GM12878 (cell line): Measurements from ENCODE around the gene TMTC1. TPM values are rescaled to one million over a fixed set of nuclear protein-coding genes. Genes with fewer than 3 reads are reported as not detected.

Source experiments
- ATAC-seq: fragments of 200-7000 bp; cut with Tn5 transposase; 3 replicates; pipeline ENCODE4 v1.9.1; 2020; ENCODE audit warnings: mild to moderate bottlenecking, moderate library complexity
- BruUV-seq: library from RNA; stranded (reverse); fragments of 400-500 nt; replicated peaks from 2 replicates; lab custom pipeline; 2021; lab: Mats Ljungman, UMichigan
- CTCF ChIA-PET: fragments of 300-600 bp; sonication (Branson Sonifier 250); formaldehyde crosslinking; extraction: SDS; loops from one replicate; lab custom pipeline; 2021; ENCODE audit warnings: inconsistent platforms; lab: Yijun Ruan, JAX
- POLR2A ChIA-PET: fragments of 350-600 bp; formaldehyde crosslinking; extraction: SDS; loops from one replicate; lab custom pipeline; 2021; ENCODE audit warnings: inconsistent platforms; lab: Charles Lee
- RAD21 ChIA-PET: fragments of 300-600 bp; sonication (Branson Sonifier 250); formaldehyde crosslinking; loops from one replicate; lab custom pipeline; 2023; ENCODE audit warnings: antibody characterized with exemption; ENCODE audit not compliant: unreplicated experiment; lab: Charles Lee
- SMC1A ChIA-PET: fragments of 300-600 bp; sonication (Branson Sonifier 250); formaldehyde crosslinking; loops from one replicate; lab custom pipeline; 2023; ENCODE audit not compliant: unreplicated experiment, uncharacterized antibody; lab: Charles Lee
- DNase-seq: peaks from one replicate; pipeline ENCODE4 v3.0.0-alpha.2; 2011; ENCODE audit warnings: low read depth, low spot score
- FAIRE-seq: peaks from 3 replicates; lab custom pipeline; 2011; peaks lifted over from hg19 to GRCh38; lab: Jason Lieb, UNC
- H2AFZ ChIP-seq: 2 replicates; pipeline ENCODE4 v1.6.0; 2011; ENCODE audit warnings: low read depth, low read length, control low read depth; ENCODE audit not compliant: control insufficient read depth
- H3K27ac ChIP-seq: 2 replicates; pipeline ENCODE4 v1.5.1; 2011; ENCODE audit warnings: control low read depth; ENCODE audit not compliant: control insufficient read depth, insufficient read depth
- H3K27me3 ChIP-seq, 2 experiments: replicated peaks in 1 of 2; 2 replicates each; pipeline versions ENCODE4 v1.6.0 to v1.6.1; 2011; ENCODE audit warnings: low read length in 1 of 2; ENCODE audit not compliant: control insufficient read depth in 2 of 2, insufficient read depth in 2 of 2
- H3K36me3 ChIP-seq, 2 experiments: 2 replicates each; pipeline ENCODE4 v1.5.1; 2011; ENCODE audit warnings: low read length in 1 of 2; ENCODE audit not compliant: control insufficient read depth in 2 of 2, insufficient read depth in 2 of 2
- H3K4me1 ChIP-seq: 2 replicates; pipeline ENCODE4 v1.6.1; 2011; ENCODE audit warnings: mild to moderate bottlenecking, low read length, moderate library complexity, mixed read lengths; ENCODE audit not compliant: control insufficient read depth, insufficient read depth
- H3K4me2 ChIP-seq: 2 replicates; pipeline ENCODE4 v1.6.0; 2011; ENCODE audit warnings: control low read depth; ENCODE audit not compliant: control insufficient read depth, insufficient read depth
- H3K4me3 ChIP-seq: fragments of 200-600 bp; sonication (generic); 2 replicates; pipeline ENCODE4 v1.5.1; 2016
- H3K79me2 ChIP-seq: 2 replicates; pipeline ENCODE4 v1.6.0; 2011; ENCODE audit warnings: low read length; ENCODE audit not compliant: control insufficient read depth, insufficient read depth
- H3K9ac ChIP-seq: 2 replicates; pipeline ENCODE4 v1.8.0; 2011; ENCODE audit warnings: low read length, control low read depth, mixed read lengths; ENCODE audit not compliant: control insufficient read depth, insufficient read depth
- H3K9me3 ChIP-seq: replicated peaks from 3 replicates; pipeline ENCODE4 v1.5.1; 2011; ENCODE audit warnings: mild to moderate bottlenecking, low read length; ENCODE audit not compliant: control insufficient read depth, insufficient read depth
- H4K20me1 ChIP-seq: 2 replicates; pipeline ENCODE4 v1.6.0; 2011; ENCODE audit not compliant: control insufficient read depth, insufficient read depth
- ASH2L ChIP-seq: fragments of 300-600, 200-600 bp; sonication (generic); IDR thresholded peaks from 2 replicates; pipeline ENCODE4 v1.6.1; 2017; ENCODE audit warnings: low read depth, mild to moderate bottlenecking, borderline replicate concordance
- CEBPB ChIP-seq, 2 experiments: fragments of 150-350 bp in 1 of 2; IDR thresholded peaks; 2 replicates each; pipeline ENCODE4 v1.6.1; 2012 to 2014; ENCODE audit warnings: low read depth in 2 of 2, low read length in 2 of 2, borderline replicate concordance in 1 of 2, inconsistent platforms in 1 of 2
- IRF4 ChIP-seq: IDR thresholded peaks from 2 replicates; pipeline ENCODE4 v1.6.1; 2011; ENCODE audit warnings: low read depth, low read length
- NFIC ChIP-seq: IDR thresholded peaks from 2 replicates; pipeline ENCODE4 v1.6.1; 2012; ENCODE audit warnings: low read depth, mild to moderate bottlenecking, inconsistent platforms, low read length, moderate library complexity
- NFXL1 ChIP-seq: fragments of 450-650 bp; IDR thresholded peaks from 2 replicates; pipeline ENCODE4 v1.6.1; 2017; ENCODE audit warnings: antibody characterized with exemption, mild to moderate bottlenecking, borderline replicate concordance
- NR2C2 ChIP-seq: IDR thresholded peaks from 2 replicates; pipeline ENCODE4 v1.6.1; 2011; ENCODE audit warnings: borderline replicate concordance, low read depth; ENCODE audit not compliant: control insufficient read depth, insufficient read length
- PAX5 ChIP-seq: IDR thresholded peaks from 2 replicates; pipeline ENCODE4 v1.6.1; 2011; ENCODE audit warnings: low read depth, low read length, borderline replicate concordance
- POLR2A ChIP-seq: IDR thresholded peaks from 2 replicates; pipeline ENCODE4 v1.6.1; 2011; ENCODE audit warnings: low read depth, mild to moderate bottlenecking, low read length
- POU2F2 ChIP-seq: IDR thresholded peaks from 3 replicates; pipeline ENCODE4 v1.6.1; 2011; ENCODE audit warnings: low read depth, mild to moderate bottlenecking, low read length, borderline replicate concordance
- SREBF2 ChIP-seq: IDR thresholded peaks from 2 replicates; pipeline ENCODE4 v1.6.1; 2012; ENCODE audit warnings: mild to moderate bottlenecking, low read length
- STAT3 ChIP-seq: IDR thresholded peaks from 2 replicates; pipeline ENCODE4 v1.6.1; 2011; ENCODE audit warnings: low read depth, low read length, improper control_type of control experiment
- TCF7 ChIP-seq: IDR thresholded peaks from 2 replicates; pipeline ENCODE4 v1.6.1; 2014; ENCODE audit warnings: antibody characterized with exemption, borderline replicate concordance
- ZNF207 ChIP-seq: fragments of 450-650 bp; IDR thresholded peaks from 2 replicates; pipeline ENCODE4 v1.6.1; 2014; ENCODE audit warnings: antibody characterized with exemption, mild to moderate bottlenecking, borderline replicate concordance
- ZNF687 ChIP-seq: fragments of 450-650 bp; IDR thresholded peaks from 2 replicates; pipeline ENCODE4 v1.6.1; 2017; ENCODE audit warnings: mild to moderate bottlenecking, moderate library complexity
- WGBS: methylation state at CpG from one replicate; pipeline ENCODE4 v1.1.6; 2016; ENCODE audit warnings: low lambda C conversion rate; ENCODE audit not compliant: insufficient replicate concordance, insufficient coverage; ENCODE audit errors: missing lambda C conversion rate; 5-methylcytosine and 5-hydroxymethylcytosine counted together
- in situ Hi-C: fragments of 300-500 bp; cut with MboI; formaldehyde crosslinking; loops from 9 replicates; pipeline ENCODE4 v1.14.3; 2018; ENCODE audit warnings: mixed read lengths
- intact Hi-C: fragments of 100-400 bp; cut with micrococcal nuclease; formaldehyde crosslinking; loops from one replicate; pipeline ENCODE4 v1.14.2; 2022; ENCODE audit not compliant: unreplicated experiment
- polyA plus RNA-seq, 11 experiments: library from polyadenylated mRNA; depleted of rRNA in 4 of 11; unstranded in 6 of 11; stranded (reverse) in 5 of 11; fragments of >200 nt; fragmentation: Nextera tagmentation in 4 of 11; fragmentation: Illumina TruSeq in 1 of 11; extraction: Ambion mirVana in 4 of 11; extraction: Trizol in 1 of 11; gene quantifications; 1 replicate in 1 of 11; 2 replicates in 10 of 11; pipeline versions ENCODE4 v1.2.1 to v1.2.3, GENCODE V29; 2011 to 2016; ENCODE audit warnings: inconsistent platforms in 2 of 11, missing spikeins in 2 of 11, low read depth in 1 of 11
- total RNA-seq, 4 experiments: library from RNA; depleted of rRNA in 3 of 4; stranded (reverse); fragments of >200 nt in 3 of 4; fragmentation: Illumina TruSeq in 1 of 4; extraction: Trizol in 1 of 4; gene quantifications; 2 replicates each; pipeline versions ENCODE4 v1.2.1 to v1.2.3, GENCODE V29; 2013 to 2021

TMTC1 gene
- total and polyA plus RNA-seq, 10 of the 15 experiments (the other 5 are each of a cell fraction or from before 2014, with no cell fraction given): 0.10 to 20.9 (median 0.57) TPM

GRCh38 chr12:29486972-29487371 is 296.8 kb downstream of the TMTC1 start:
- ChIA-PET SMC1A (interaction anchor here (1.9 kb wide), 1 partner anchor 9 kb away, joined by 5 read pairs; no protein-coding TSS in a partner anchor), RAD21 (no interaction called here), CTCF (no interaction called here), POLR2A (no interaction called here)
- in situ Hi-C loops: no loop called here
- H3K27ac ChIP-seq: no peak overlapping the region
- H3K9ac ChIP-seq: no peak overlapping the region
- FAIRE-seq (no peak), ATAC-seq (no peak; the same call in 1 of the 3 replicates), DNase-seq (no peak)
- 33% methylated on average over 2 of the region's 2 CpGs for WGBS
- H3K27me3 ChIP-seq: no peaks in the 10 kb centered on the region
- intact Hi-C loops: no loop called here
- no peaks in the 10 kb centered on the region for H3K9me3 ChIP-seq
- H3K36me3 ChIP-seq: no peaks in the 10 kb centered on the region
- H3K79me2 ChIP-seq: no peaks in the 10 kb centered on the region
- H2AFZ ChIP-seq: no peak overlapping the region
- H3K4me1 ChIP-seq: no peaks in the 10 kb centered on the region
- no TSS peak for BruUV-seq
- H3K4me3 ChIP-seq: no peak overlapping the region
- H4K20me1 ChIP-seq: no peaks in the 10 kb centered on the region
- TF ChIP-seq IRF4: no peak
- no peak for TF ChIP-seq ZNF687
- TF ChIP-seq STAT3: no peak
- no peak for TF ChIP-seq PAX5
- TF ChIP-seq TCF7: no peak
- no peak for TF ChIP-seq NFIC
- TF ChIP-seq POLR2A: no peak
- TF ChIP-seq NFXL1: no peak
- TF ChIP-seq NR2C2: no peak
- no peak for TF ChIP-seq CEBPB (IDR thresholded peaks at IDR 0.05; ENCODE audit: borderline replicate concordance in 1 of 2, low read depth in 2 of 2, low read length in 2 of 2)
- no peak for TF ChIP-seq POU2F2
- TF ChIP-seq SREBF2: no peak
- TF ChIP-seq ASH2L: no peak
- no peak for TF ChIP-seq ZNF207
- TF ChIP-seq, all 136 proteins: peak for 0
- no peak overlapping the region for H3K4me2 ChIP-seq
